Colon (tissue), 2 donors: ENCODE measurements around the gene RYR1.
"Not testable (repeated sequence)": the region's sequence is repeated elsewhere in the genome, so short reads cannot be mapped to it uniquely, and the experiment has no call there.

Experiments used
- FAIRE-seq: peaks from 2 replicates; lab custom pipeline; 2012; peaks lifted over from hg19 to GRCh38; lab: Jason Lieb, UNC
- donor health status: control.
- donor health status: control.

Gene RYR1

DNA sequence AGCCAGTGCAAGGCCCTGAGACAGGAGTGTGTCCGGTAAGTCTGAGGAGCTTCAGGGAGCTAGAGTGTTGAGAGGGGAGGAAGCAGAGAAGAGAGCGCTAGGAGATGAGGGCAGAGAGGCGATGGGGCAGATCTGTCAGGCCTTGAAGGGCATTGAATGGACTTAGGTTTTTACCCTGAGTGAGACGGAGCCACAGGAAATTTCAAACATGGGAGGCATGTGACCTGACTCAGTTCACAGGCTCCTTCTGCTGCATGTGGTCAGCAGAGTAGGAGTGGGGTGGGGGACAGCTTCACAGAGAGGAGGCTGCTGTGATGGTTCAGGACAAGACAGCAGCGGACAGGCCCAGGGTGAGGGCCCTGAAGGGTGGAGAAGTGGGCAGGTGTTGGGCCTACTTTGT, 33.1 kb upstream of the RYR1 start:
- no peak for FAIRE-seq

DNA sequence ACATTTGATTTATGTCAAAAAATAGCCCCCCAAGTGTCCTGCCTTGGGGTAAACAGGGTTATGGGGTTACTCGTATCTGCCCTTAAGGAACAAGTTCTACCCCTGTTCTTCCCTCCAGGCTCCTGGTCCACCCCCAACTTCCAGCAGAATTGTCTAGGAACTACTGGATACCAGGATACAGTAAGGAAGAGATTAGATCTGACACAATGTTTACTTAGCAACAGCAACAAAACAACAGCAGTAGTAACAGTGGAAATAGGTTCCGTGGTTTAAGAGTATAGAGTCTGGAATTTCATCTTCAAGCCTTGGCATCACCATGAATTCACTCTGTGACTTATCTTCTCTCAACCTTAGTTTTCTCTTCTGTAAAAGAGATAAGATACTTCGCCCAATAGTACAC, 32.3 kb upstream of the RYR1 start:
- FAIRE-seq, result no peak

DNA sequence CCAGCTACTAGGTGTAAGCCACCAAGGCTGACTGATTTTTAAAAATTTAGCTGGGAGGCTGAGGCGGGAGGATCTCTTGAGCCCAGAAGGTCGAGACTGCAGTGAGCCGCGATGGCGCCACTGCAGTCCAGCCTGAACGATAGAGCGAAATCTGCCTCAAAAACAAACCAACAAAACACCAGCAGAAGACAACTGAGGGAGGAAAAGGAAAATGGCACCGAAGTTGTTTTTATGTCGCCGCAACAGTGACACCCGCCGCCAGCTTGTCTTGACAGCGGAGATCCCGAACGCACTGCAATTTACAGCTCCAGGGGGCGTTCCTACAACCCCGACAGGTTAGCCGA, 30.9 kb upstream of the RYR1 start:
- no peak for FAIRE-seq

DNA sequence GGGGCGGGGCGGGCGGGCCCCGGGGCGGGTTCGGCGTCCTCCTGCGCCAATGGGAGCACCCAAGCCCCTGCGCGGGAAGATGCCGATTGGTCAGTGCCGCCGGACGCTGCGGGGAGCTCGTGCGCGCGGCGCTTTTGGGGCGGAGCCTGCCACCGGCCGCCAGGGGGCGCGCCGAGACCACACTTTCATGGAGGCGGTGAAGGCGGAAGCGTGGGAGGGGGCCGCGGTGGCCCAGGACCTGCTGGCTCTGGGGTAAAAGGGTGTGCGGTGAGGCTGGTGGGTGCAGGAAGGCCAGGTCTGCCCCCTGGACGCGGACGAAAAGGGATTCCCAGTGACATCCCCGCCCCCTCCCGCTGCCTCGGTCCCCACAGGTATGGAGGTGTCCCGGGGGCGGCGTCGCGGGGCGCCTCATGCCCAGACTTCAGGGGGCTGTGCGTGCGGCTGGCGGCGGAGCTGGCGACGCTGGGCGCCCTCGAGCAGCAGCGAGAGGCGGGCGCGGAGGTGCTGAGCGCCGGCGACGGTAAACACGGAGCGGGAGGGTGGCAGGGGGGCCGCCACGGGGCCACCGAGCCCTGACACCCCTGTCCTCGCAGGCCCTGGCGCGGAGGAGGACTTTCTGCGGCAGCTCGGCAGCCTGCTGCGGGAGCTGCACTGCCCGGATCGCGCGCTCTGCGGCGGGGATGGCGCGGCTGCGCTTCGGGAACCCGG, 30.4 kb upstream of the RYR1 start, which contains the start of gene FAM98C:
Gene FAM98C, plus strand, starts transcription at position 127 of the 708 bp plus-strand sequence. Its CDS starts 61 bp downstream, at position 188.
- no peak for FAIRE-seq

DNA sequence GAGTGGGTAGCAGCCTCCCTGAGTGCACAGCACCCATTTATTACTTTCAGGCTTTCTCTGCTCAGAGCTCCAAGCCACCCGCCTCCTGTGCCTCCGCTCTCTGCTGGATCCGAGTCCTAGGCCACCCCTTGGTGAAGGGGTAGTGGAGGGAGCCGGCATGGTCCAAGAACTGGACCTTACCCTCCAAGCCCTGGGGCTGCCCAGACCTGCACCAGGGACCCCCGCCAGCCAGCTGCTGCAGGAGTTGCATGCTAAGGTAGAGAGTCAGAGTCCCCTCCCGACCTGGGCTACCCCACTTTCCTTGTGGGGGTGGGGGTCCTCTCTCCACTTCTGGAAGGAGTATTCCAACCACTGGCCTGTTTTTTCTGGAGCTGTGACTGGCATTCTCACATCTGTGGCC, 28.6 kb upstream of the RYR1 start:
- no peak for FAIRE-seq

DNA sequence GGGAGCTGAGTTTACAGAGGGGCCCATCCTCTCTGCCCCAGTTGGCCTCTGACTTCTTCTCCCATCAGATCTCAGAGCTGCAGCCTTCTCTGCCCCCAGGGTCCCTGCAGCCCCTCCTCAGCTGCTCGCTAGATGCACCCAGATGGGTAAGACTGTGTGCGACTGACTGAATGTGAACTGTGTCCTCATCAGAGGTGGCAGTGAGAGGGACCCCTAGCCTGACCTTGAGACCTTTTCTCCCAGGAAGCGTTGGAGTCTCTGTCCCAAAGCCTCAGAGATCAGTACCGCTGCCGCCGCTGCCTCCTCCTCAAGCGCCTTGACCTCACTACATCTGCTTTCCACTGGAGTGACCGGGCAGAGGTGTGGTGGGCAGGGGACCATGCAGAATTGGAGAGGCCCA, 28.2 kb upstream of the RYR1 start:
- no peak for FAIRE-seq

DNA sequence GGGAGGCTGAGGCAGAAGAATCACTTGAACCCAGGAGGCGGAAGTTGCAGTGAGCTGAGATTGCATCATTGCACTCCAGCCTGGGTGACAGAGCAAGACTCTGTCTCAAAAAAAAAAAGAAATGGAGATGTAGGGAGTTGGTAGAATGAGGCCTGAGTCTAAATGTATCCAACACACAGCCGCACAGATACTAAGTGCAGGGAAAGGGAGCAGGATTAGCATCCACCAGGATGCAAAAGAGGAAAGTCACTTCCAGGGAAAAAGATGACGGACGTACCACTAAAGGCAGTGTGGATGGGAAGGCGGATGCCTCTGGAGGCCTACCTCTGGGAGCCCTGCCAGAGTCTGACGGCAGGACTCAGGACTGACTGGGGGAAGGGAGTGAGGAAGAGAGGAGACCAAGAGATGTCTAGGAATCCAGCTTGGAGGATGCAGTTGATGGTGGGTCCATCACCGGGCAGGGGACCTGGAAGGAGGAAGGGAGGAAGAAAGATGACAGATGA, 23.8 kb upstream of the RYR1 start:
- FAIRE-seq, result no peak

DNA sequence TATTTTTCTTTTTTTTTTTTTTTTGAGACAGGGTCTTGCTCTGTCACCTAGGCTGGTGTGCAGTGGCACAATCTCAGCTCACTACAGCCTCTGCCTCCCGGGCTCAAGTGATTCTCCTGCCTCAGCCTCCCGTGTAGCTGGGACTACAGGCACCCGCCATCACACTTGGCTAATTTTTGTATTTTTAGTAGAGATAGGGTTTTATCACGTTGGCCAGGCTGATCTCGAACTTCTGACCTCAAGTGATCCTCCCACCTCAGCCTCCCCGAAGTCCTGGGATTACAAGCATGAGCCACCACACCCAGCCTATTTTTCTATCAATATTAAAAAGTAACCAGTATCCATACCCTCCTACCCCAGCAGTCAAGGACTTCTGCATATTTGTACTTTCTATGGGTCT, 23.1 kb upstream of the RYR1 start:
- not testable (repeated sequence) for FAIRE-seq

DNA sequence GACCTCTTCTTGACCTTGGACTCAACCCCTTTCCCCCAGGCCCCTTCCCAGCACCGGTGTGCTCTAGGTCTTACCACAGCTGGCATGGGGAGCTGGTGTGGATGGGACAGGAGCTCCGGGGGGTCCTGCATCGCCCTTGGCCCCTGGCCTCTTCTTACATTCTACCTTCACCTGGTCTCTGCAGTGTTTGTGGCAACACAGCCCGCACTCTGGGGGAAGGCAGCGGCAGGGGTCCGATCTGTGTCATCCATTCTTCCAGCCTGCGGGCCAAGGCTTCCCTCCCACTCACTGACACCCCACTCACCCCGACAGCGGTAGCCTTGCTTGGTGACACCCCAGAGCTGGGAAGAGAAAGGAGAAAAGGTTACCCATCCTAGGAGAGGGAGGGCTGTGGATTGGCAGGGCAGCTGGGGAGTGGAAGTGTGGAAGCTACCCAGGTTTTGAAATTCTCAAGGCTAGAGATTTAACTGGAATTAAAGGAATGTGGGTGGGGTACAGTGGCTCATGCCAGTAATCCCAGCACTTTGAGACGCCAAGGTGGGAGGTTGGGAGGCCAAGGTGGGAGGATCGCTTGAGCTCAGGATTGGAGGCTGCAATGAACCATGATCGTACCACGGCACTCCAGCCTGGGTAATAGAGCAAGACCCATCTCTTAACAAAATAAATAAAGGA, 22.3 kb upstream of the RYR1 start:
- FAIRE-seq, result no peak

DNA sequence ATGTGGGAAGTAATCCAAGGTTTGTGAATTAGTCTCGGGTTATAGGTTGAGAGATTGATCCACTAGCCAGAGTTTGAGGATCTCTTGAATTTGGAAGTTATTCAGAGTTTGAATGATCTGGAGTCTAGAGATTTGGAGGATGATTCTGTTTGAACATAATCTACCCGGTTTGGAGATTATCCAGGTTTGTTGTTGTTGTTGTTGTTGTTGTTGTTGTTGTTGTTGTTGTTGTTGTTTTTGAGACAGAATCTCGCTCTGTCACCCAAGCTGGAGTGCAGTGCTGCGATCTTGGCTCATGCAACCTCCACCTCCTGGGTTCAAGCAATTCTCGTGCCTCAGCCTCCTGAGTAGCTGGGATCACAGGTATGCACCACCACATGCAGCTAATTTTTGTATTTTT, 21.6 kb upstream of the RYR1 start:
- FAIRE-seq, result not testable (repeated sequence)

DNA sequence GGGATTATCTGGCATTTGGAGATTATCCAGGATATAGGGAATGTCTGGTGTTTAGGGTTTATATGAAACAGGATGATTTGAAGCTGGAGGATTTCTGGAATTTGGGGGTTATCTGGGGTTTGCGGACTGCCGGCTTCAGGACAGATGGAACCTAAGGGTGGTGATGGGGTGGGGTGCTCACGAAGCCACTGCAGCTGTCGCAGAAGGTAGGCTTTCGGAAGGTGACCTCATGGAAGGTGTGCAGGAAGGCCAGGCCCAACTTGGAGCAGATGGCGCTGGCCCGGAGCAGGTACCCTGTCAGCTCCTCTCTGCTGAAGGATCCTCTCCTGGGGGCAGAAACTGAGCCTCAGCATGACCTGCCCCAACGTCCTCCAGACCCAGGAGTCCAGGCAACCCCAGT, 21.0 kb upstream of the RYR1 start:
- FAIRE-seq, result no peak

DNA sequence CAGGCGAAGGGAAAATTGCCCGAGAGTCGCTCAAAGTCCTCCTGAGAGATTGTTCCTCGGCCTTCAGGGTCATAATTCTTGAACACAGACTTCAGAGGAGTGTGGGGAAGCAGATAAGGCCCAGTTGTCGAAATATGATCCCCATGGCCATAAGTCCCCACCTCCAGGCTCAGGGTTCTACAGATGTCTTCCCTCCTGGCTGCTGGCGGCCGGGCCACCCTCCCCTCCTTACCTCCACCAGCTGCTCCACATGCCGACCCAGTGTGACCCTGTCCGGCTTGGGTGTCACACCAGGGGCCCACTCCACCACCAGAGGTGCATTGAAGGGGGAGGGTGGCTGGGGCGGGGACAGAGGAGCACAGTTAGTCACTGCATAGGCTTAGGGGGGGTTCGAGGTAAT, 20.5 kb upstream of the RYR1 start:
- FAIRE-seq, result no peak

DNA sequence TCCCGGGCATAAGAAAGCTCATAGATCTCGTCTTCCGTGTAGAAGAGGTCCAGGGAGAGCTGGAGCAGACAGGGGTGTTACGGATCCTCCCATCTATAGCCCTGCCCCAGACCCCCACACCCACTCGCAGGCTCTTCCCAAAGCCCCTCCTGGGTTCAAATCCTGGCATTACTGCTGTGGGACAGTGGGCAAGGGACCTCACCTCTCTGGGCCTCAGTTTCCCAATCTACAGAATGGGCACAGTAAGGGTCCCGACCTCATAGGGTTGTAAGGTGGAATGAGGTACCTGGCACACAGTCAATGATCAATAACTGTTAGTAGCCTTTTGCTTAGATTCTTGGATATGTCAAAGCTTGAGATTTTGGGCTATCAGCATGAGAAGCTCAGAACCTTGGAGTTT, 20.1 kb upstream of the RYR1 start:
- FAIRE-seq, result no peak

DNA sequence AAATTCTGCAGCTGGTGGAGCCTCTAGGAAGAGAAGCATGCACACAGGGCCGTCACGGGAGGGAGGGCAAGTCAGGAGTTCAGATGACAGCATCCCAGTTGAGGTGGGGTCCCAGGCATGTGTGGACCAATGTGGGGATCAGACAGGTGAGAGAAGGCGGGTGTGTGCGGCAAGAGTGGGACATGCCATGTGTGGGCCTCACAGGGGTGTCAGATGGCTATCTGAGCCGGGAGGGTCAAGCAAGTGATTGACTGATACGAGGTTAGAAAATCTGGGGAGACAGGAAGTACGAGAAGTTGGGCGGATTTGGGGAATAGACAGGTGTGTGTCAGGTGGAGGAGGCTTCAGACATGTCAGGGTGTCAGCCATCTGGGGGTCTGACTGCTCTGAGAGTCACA, 16.3 kb upstream of the RYR1 start:
- no peak for FAIRE-seq

DNA sequence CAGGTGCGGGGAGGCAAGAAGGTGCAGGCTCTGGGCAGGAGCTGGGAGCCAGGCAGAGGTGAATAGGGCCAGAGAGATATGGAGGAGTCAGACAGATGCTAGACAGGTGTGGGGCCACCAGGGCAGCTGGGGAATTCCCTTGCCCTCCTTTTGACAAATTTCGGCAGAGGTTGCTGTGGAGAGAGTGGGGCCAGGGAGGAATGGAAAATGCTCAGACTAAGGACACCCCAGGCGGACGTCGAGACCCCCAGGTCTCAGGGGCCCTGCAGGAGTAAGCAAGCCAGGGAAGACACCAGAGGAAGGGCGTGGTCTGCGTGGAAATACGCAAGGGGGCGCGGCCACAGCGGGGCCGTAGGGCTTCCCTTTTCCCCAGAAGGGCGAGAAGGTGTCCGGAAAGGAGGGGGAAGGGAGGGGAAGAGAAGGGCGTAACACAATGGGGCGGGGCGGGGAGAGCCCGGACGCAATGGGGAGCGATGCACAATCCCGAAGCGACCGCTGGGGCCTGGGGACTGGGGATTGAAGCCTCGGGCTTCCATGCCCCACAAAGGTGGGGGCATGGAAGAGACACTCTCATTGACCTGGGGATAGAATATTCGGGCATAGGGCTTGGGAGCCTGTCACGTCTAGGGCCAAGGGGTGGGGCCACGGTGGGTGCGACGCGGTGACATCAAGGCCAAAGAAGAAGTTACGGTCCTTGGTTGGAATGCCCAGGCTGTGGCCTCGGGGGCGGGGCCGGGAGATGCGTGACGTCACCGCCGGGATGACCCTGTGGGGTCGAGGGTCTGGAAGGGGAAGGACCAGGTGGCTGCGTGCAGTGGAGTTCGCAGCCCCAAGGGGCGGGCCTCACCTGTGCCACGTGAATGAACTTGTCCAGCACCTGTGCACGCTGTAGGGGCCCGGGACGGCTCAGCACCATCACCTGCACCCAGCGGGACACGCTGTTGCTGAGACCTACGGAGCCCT, 15.7 kb upstream of the RYR1 start:
- no peak for FAIRE-seq

DNA sequence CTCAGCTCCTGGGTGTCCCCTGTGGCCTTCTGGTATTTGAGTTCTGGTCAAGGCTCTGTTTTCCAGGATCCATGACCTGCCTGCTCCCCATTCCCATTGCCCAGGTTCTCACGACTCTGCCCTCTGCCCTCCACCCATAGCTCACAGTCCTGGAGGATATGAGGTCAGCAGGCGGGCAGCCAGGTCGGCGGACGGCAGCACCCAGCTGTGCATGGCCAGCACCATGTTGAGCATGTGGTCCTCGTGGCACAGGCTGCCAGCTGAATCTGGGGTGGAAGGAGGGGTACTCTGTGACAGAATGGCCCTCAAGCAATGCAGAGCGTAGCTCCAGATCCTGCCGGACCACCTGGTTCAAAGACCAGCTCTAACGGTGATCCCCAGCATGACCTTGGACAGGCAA, 12.6 kb upstream of the RYR1 start:
- FAIRE-seq, result no peak

DNA sequence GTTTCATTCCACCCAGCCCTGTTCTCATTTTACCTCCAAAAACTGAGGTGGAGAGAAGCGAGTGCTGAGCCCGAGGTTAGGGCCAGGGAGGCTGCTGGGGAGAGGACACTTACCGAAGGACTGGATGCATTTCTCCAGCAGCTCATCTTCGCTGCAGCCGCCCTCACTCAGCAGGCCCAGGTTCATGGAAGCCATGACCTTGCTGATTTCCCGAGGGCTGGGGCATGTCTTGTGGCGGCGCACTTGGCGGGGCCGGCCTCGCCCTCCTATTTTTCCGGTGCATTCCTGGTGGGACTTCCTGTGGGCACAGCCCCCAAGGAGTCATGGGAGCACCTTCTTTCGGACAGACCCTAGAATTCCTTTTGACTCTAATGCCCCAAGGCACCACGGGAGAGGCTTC, 11.6 kb upstream of the RYR1 start:
- no peak for FAIRE-seq

DNA sequence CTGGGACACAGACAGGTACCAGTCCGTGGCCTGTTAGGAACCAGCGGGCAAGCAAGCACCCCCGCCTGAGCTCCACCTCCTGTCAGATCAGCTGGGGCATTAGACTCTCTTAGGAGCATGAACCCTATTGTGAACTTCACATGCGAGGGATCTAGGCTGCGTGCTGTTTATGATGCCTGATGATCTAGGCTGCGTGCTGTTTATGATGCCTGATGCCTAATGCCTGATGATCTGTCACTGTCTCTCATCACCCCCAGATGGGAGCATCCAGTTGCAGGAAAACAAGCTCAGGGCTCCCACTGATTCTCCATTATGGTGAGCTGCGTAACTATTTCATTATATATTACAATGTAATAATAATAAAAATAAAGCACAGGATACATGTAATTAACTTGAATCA, 11.1 kb upstream of the RYR1 start:
- FAIRE-seq, result no peak

DNA sequence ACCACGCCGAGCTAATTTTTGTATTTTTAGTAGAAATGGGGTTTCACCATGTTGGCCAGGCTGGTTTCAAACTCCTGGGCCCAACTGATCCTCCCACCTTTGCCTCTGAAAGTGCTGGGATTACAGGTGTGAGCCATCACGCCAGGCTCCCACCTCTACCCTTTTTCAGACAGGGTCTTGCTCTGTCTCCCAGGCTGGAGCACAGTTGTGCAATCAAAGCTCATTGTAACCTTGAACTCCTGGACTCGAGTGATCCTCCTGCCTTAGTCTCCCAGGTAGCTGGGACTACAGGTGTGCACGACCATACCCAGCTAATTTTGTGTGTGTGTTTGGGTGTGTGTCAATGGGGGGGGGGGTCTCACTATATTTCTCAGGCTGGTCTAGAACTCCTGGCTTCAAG, 9.2 kb upstream of the RYR1 start:
- no peak for FAIRE-seq

DNA sequence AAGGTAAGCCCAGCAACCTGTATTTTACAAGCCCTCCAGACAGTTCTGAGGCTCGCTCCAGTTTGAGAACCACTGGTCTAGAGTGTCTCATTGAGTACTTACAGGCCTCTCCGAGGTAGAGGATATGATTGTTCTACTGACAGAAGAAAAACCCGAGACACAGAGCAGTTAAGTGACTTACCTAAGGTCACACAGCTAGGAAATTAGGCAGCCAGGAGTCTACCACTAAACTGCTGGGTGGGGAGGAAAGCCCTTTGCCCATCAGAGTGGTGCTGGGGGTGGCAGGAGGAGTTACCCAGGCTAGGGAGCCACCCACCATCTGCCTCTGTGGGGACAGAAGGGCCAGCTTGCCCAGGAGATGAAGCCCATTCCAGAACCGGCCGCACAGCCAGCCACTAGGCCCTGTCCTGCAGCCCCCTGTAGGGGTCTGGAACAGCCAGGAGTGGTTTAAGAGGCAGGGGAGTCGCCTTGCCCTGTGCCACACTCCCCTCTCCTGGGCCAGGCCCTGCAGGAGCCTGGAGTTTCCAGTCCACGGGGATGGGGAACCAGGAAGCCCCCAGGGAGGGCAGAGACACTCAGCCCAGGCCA, 8.2 kb upstream of the RYR1 start:
- FAIRE-seq, result no peak

DNA sequence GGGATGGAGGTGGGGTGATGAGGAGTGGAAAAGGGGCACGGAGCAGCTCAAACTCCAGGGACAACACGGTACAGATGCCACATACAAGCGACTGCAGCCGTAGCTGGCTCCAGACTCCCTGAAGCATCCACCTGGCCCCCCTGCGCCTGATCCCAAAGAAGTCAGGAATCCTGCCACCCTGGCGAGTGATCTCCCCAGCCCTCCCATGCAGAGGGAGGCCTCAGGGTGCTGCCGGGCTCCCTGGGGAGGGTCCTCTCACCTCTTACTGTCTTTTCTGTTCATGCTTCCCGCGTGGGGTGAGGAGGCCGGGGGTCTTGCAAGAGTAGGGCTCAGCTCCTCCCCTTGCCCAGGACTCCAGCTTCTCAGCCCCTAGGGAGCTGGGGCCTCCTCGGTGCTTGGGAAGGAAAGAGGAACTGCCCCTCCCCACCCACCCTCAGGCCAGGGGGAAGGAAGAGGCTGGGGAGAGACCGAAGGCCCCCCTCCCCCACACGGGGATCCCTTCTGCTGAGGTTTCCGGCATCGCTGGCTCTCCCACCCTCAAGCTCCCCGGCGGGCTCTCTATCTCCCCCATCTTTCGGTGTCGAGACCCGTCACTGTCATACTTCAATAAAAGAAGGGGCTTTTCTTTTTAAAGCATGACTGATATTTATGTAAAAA, 7.6 kb upstream of the RYR1 start, which contains the start of gene RASGRP4:
Gene RASGRP4, minus strand, starts transcription at position 410 of the 657 bp plus-strand sequence. Its CDS starts 128 bp downstream, at position 282.
- FAIRE-seq, result no peak
